ENCODE data around the gene PSMD4. TPM values are rescaled to one million over a fixed set of nuclear protein-coding genes. Genes with fewer than 3 reads are reported as not detected.

Gene PSMD4
- total and polyA plus RNA-seq, 10 donors = 90.8 to 180 (median 133) TPM

- peak; percentile 2 to 63 (median 29) for TF ChIP-seq POLR2AphosphoS5 (IDR thresholded peaks at IDR 0.05)
- no peak for TF ChIP-seq POLR2A (IDR thresholded peaks at IDR 0.05)
- Histone ChIP-seq H3K27ac (peak overlapping the region in 3 of 8 donors; percentile 7 to 42 (median 42)), H3K9me3 (no peaks in the 10 kb centered on the region), H3K27me3 (replicated peaks in 1 of 7) (no peaks in the 10 kb centered on the region), H3K4me3 (no peak overlapping the region), H3K4me1 (peaks cover 0 to 38% (median 12%) of the 10 kb centered on the region in 6 donors), H3K36me3 (peaks cover 3 to 100% (median 100%) of the 10 kb centered on the region in 6 donors)
- WGBS, 5 donors = 71 to 82% (median 78%) methylated on average over 4 to 6 of the region's 6 CpGs
- no peak for DNase-seq
- intact Hi-C loops (cut with DNase I; ENCODE audit: low total_unique reads) = no loop called here
Observed at GRCh38 chr1:151293093-151293492, 38.6 kb downstream of the PSMD4 start.

DNA sequence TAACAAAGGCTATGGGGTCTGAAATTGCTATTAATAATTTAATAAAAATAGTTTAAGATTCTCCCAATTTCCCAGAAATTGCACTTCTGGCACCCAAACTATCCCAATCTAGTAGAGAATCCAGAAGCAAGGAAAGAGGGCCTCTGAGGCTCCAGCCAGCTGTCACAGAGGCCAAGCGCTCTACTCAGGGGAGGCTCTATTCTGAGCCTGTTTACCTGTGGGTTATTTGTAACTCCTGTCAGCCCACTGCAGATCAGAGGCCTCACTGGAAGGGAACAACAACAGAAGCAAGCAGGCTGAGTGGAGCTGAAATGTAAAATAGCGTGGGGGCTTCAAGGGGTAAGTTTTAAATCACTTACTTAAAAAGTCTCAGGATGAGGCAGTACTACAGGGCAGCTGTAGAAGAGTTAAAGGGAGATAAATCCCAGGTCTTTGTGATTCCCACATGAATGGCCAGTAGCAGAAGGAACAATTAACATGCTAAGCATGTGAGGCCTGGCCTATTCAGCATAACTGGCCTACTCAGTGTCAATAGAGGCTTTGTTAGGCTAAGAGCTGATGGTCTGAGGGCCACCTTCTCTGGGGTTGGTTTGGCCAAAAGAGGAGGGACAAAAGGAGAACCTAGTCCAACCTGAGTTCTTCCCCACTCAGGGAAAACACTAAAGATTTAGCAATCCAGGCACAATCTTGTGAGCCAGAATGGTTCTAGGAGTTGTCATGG is 40.4 kb downstream of the PSMD4 start:
- Histone ChIP-seq H3K27me3 (replicated peaks in 1 of 7) (no peaks in the 10 kb centered on the region), H3K36me3 (peaks cover 9 to 100% (median 100%) of the 10 kb centered on the region in 6 donors), H3K4me1 (peaks cover 0 to 20% (median under 1%) of the 10 kb centered on the region in 6 donors), H3K9me3 (no peaks in the 10 kb centered on the region), H3K4me3 (no peak overlapping the region), H3K27ac (no peak overlapping the region)
- WGBS, 5 donors = 90 to 98% (median 96%) methylated on average over 2 of the region's 2 CpGs
- no peak for DNase-seq
- TF ChIP-seq POLR2A (IDR thresholded peaks at IDR 0.05) (no peak), POLR2AphosphoS5 (IDR thresholded peaks at IDR 0.05) (no peak), CTCF (IDR thresholded peaks at IDR 0.05 in 8 of 11, conservative IDR thresholded peaks at IDR 0.05 in 3 of 11) (no peak)
- intact Hi-C loops (cut with DNase I; ENCODE audit: low total_unique reads) = no loop called here

DNA sequence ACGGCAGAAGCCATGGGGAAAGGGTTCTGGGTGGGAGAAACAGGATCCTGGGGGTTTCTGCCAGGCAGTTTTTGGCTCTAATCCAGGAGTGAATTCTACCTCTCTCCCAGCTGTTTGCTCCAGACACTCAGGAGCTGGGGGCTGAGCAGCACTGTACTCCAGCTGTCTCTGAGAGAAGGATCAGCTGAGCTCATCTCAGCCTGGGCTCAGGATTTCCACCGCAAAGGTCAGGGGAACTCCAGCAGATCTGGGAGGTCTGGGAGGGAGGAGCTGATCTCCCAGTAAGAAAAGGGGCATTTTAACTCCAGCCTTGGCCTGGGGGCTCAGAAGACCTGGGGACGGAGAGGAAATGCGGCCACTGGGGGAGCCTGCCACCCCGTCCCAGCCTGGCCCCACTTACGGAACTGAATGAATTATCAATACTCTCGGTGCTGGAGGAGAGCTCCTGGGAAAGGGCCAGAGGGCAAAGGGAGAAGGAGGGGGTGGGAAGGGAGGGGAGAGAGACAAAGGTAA is 55.3 kb downstream of the PSMD4 start:
- TF ChIP-seq CTCF (IDR thresholded peaks at IDR 0.05 in 8 of 11, conservative IDR thresholded peaks at IDR 0.05 in 3 of 11) (no peak), POLR2AphosphoS5 (IDR thresholded peaks at IDR 0.05) (no peak), POLR2A (IDR thresholded peaks at IDR 0.05) (no peak)
- Histone ChIP-seq H3K4me3 (no peak overlapping the region), H3K27me3 (replicated peaks in 1 of 7) (no peaks in the 10 kb centered on the region), H3K27ac (peak overlapping the region in 4 of 8 donors; percentile 2 to 39 (median 14)), H3K4me1 (peaks cover 4 to 59% (median 37%) of the 10 kb centered on the region in 6 donors), H3K36me3 (peaks cover 3 to 100% (median 89%) of the 10 kb centered on the region in 6 donors), H3K9me3 (no peaks in the 10 kb centered on the region)
- WGBS, 5 donors = 77 to 87% (median 82%) methylated on average over 7 of the region's 7 CpGs
- intact Hi-C loops (cut with DNase I; ENCODE audit: low total_unique reads) = no loop called here
- no peak for DNase-seq

- TF ChIP-seq POLR2AphosphoS5 (IDR thresholded peaks at IDR 0.05) = no peak
- TF ChIP-seq CTCF (IDR thresholded peaks at IDR 0.05 in 8 of 11, conservative IDR thresholded peaks at IDR 0.05 in 3 of 11) = no peak
- TF ChIP-seq POLR2A (IDR thresholded peaks at IDR 0.05) = no peak
- 73 to 88% (median 75%) methylated on average over 4 of the region's 4 CpGs for WGBS, 5 donors
- Histone ChIP-seq H3K9me3 (no peaks in the 10 kb centered on the region), H3K27ac (peak overlapping the region in 6 of 8 donors; percentile 39 to 68 (median 52)), H3K27me3 (replicated peaks in 1 of 7) (no peaks in the 10 kb centered on the region), H3K36me3 (peaks cover 2 to 100% (median 88%) of the 10 kb centered on the region in 6 donors), H3K4me1 (peaks cover 4 to 64% (median 37%) of the 10 kb centered on the region in 6 donors), H3K4me3 (no peak overlapping the region)
- no peak for DNase-seq
- intact Hi-C loops (cut with DNase I; ENCODE audit: low total_unique reads) = no loop called here
Observed at GRCh38 chr1:151311011-151311410, 56.5 kb downstream of the PSMD4 start.
